Measurements from ENCODE around the gene TNFRSF18. TPM values are rescaled to one million over a fixed set of nuclear protein-coding genes. Genes with fewer than 3 reads are reported as not detected.
A peak's percentile ranks its signal among the peaks of the same experiment; 100 is the strongest.

TNFRSF18 gene
- total RNA-seq, 1 donor from 2014 or later: not detected

DNA sequence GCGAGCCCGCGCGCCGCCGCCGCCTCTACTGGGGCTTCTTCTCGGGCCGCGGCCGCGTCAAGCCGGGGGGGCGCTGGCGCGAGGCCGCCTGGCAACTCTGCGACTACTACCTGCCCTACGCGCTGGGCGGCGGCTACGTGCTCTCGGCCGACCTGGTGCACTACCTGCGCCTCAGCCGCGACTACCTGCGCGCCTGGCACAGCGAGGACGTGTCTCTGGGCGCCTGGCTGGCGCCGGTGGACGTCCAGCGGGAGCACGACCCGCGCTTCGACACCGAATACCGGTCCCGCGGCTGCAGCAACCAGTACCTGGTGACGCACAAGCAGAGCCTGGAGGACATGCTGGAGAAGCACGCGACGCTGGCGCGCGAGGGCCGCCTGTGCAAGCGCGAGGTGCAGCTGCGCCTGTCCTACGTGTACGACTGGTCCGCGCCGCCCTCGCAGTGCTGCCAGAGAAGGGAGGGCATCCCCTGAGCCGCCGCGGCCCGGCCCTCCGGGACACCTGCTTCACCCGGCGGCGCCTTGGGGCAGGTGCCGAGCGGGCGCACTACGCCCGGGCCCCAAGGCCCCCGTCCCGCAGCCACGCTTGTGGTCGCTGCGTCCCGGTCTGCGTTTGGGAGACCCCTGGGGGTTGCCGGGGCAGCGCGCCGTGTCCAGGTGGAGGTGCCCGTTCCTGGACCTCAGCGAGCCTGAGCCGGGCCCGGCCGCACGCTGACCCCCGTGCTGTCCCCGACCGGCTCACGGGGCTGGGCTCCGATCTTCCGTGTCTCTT, 26.6 kb upstream of the TNFRSF18 start:
- TF ChIP-seq, protein P1, sequence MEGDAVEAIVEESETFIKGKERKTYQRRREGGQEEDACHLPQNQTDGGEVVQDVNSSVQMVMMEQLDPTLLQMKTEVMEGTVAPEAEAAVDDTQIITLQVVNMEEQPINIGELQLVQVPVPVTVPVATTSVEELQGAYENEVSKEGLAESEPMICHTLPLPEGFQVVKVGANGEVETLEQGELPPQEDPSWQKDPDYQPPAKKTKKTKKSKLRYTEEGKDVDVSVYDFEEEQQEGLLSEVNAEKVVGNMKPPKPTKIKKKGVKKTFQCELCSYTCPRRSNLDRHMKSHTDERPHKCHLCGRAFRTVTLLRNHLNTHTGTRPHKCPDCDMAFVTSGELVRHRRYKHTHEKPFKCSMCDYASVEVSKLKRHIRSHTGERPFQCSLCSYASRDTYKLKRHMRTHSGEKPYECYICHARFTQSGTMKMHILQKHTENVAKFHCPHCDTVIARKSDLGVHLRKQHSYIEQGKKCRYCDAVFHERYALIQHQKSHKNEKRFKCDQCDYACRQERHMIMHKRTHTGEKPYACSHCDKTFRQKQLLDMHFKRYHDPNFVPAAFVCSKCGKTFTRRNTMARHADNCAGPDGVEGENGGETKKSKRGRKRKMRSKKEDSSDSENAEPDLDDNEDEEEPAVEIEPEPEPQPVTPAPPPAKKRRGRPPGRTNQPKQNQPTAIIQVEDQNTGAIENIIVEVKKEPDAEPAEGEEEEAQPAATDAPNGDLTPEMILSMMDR (IDR thresholded peaks at IDR 0.05): no peak
- Mint-ChIP-seq H3K4me1 (ENCODE audit: low read depth) (peaks cover 37% of the 10 kb centered on the region), H3K9me3 (ENCODE audit: low read depth) (no peaks in the 10 kb centered on the region), H3K27me3 (ENCODE audit: low read depth) (no peaks in the 10 kb centered on the region), H3K4me3 (ENCODE audit: unreplicated experiment) (peak overlapping the region; percentile 63), H3K36me3 (ENCODE audit: low read depth) (peaks cover 7% of the 10 kb centered on the region), H3K27ac (ENCODE audit: unreplicated experiment) (no peak overlapping the region)
- no peak for DNase-seq (ENCODE audit: low spot score)

- Mint-ChIP-seq H3K4me3 (ENCODE audit: unreplicated experiment) (peak within 1 kb of the TSS; percentile 91), H3K9me3 (ENCODE audit: low read depth) (no peaks in the 10 kb centered on the region), H3K36me3 (ENCODE audit: low read depth) (peaks cover 7% of the 10 kb centered on the region), H3K4me1 (ENCODE audit: low read depth) (peaks cover 35% of the 10 kb centered on the region), H3K27ac (ENCODE audit: unreplicated experiment) (peak within 1 kb of the TSS; percentile 86), H3K27me3 (ENCODE audit: low read depth) (no peaks in the 10 kb centered on the region)
- TF ChIP-seq, protein P1 (IDR thresholded peaks at IDR 0.05): no peak
- DNase-seq (ENCODE audit: low spot score): no peak
These were observed 25.9 kb upstream of the TNFRSF18 start, which contains the start of gene B3GALT6 for GRCh38 chr1:1232208-1232795. TSS of gene B3GALT6 (plus strand) at chr1:1232237. CDS start at chr1:1232279, 42 bp downstream.

DNA sequence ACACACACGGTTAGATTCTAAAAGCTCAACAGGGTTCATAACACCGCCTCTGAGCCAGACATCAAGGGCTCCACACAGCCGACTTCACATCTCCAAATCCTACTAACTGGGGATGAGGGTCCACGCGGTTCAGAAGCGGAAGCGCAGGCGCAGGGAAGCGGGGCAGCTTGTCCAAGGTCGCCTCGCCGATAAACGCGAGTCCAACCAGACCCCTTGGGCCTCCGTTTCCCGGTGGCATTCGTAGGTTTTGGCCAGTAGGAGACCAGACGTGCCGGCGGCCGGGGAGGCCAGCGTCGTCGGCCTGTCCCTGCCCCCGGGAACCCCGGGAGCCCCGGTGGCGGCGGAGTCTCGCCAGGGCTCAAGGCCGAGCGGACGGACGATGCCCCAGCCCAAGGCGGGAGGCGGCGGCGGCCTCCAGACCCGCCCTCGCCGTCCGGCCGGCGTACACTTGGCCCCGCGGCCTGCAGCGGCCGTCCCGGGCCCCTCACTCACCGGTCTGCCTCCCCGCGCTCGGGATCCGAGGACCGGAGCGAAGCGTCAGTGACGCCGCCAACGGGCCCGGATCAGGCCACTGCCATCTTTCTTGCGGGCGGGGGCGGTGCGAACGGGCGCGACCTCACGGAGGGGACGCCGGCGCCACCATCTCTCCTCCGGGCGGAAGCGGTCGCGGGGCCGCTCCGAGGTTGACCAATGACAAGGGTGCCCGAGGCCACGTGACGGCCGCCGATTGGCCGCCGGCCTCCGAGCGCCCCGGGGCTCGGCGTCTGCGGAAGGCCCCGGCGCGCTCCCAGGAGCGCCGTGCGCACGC, 25.2 kb upstream of the TNFRSF18 start, which contains the start of gene SDF4:
TSS of gene SDF4 (minus strand) at position 602 of the 808 bp plus-strand sequence. CDS start 3,229 bp downstream, outside the sequence.
- Mint-ChIP-seq H3K9me3 (ENCODE audit: low read depth) (no peaks in the 10 kb centered on the region), H3K36me3 (ENCODE audit: low read depth) (peaks cover 7% of the 10 kb centered on the region), H3K27ac (ENCODE audit: unreplicated experiment) (peak within 1 kb of the TSS; percentile 86), H3K4me1 (ENCODE audit: low read depth) (peaks cover 32% of the 10 kb centered on the region), H3K27me3 (ENCODE audit: low read depth) (no peaks in the 10 kb centered on the region), H3K4me3 (ENCODE audit: unreplicated experiment) (peak within 1 kb of the TSS; percentile 91)
- peak; percentile 99 for DNase-seq (ENCODE audit: low spot score)
- TF ChIP-seq, protein P1 (IDR thresholded peaks at IDR 0.05): no peak

- H3K36me3 Mint-ChIP-seq (ENCODE audit: low read depth): peaks cover 11% of the 10 kb centered on the region
- no peak for DNase-seq (ENCODE audit: low spot score)
- peaks cover 32% of the 10 kb centered on the region for H3K4me1 Mint-ChIP-seq (ENCODE audit: low read depth)
- peak overlapping the region; percentile 91 for H3K4me3 Mint-ChIP-seq (ENCODE audit: unreplicated experiment)
- H3K9me3 Mint-ChIP-seq (ENCODE audit: low read depth): no peaks in the 10 kb centered on the region
- H3K27me3 Mint-ChIP-seq (ENCODE audit: low read depth): no peaks in the 10 kb centered on the region
- peak overlapping the region; percentile 86 for H3K27ac Mint-ChIP-seq (ENCODE audit: unreplicated experiment)
- TF ChIP-seq, protein P1 (IDR thresholded peaks at IDR 0.05): peak; percentile 75
These were observed 24.4 kb upstream of the TNFRSF18 start for GRCh38 chr1:1230656-1231399.

Measured in chondrocyte (in vitro differentiated cells).